ENCODE results near the gene OLFM1. TPM values are rescaled to one million over a fixed set of nuclear protein-coding genes. Genes with fewer than 3 reads are reported as not detected.

The OLFM1 gene
- total RNA-seq, 1 experiment from 2014 or later: 0.39 TPM

GRCh38 chr9:135130207-135130976, 42.9 kb downstream of the OLFM1 start:
- no peak for ATAC-seq
- Histone ChIP-seq H3K4me1 (ENCODE audit: control insufficient read depth, insufficient read depth, low read length) (no peaks in the 10 kb centered on the region), H3K4me3 (ENCODE audit: low read depth in 2 of 2, low read length in 2 of 2) (no peak overlapping the region), H3K27me3 (ENCODE audit: control insufficient read depth, insufficient read depth, low read length) (no peaks in the 10 kb centered on the region), H3K27ac (ENCODE audit: low read length) (no peak overlapping the region), H3K9me3 (ENCODE audit: control insufficient read depth, insufficient read depth, low read depth, low read length) (no peaks in the 10 kb centered on the region), H3K36me3 (ENCODE audit: control insufficient read depth, insufficient read depth, low read length) (no peaks in the 10 kb centered on the region)
- POLR2A ChIA-PET: no interaction called here
- no peak for TF ChIP-seq REST (IDR thresholded peaks at IDR 0.05; ENCODE audit: insufficient read depth in 1 of 2, low read depth in 2 of 2, low read length in 1 of 2)
- TF ChIP-seq TCF7L2 (IDR thresholded peaks at IDR 0.05; ENCODE audit: low read depth, low read length): no peak
- no peak for TF ChIP-seq POLR2AphosphoS5 (IDR thresholded peaks at IDR 0.05; ENCODE audit: low read depth, low read length)
- no peak for TF ChIP-seq SIN3A (IDR thresholded peaks at IDR 0.05; ENCODE audit: borderline replicate concordance, insufficient read depth, low read depth, low read length)
- no peak for TF ChIP-seq CTCF (IDR thresholded peaks at IDR 0.05)
- intact Hi-C loops (cut with micrococcal nuclease; ENCODE audit: unreplicated experiment): no loop called here
- CTCF ChIA-PET: no interaction called here
- no peak for DNase-seq (ENCODE audit: low read depth, low spot score)
- no TSS peak for BruUV-seq (replicated peaks)
- in situ Hi-C loops (cut with HindIII; ENCODE audit: low pct_unique_long_range_greater_than_20kb, low sequenced_read_pairs): no loop called here

GRCh38 chr9:135131488-135131887, 44.0 kb downstream of the OLFM1 start:
- Histone ChIP-seq H3K27ac (ENCODE audit: low read length) (no peak overlapping the region), H3K4me1 (ENCODE audit: control insufficient read depth, insufficient read depth, low read length) (no peaks in the 10 kb centered on the region), H3K9me3 (ENCODE audit: control insufficient read depth, insufficient read depth, low read depth, low read length) (no peaks in the 10 kb centered on the region), H3K4me3 (ENCODE audit: low read depth in 2 of 2, low read length in 2 of 2) (no peak overlapping the region), H3K27me3 (ENCODE audit: control insufficient read depth, insufficient read depth, low read length) (no peaks in the 10 kb centered on the region), H3K36me3 (ENCODE audit: control insufficient read depth, insufficient read depth, low read length) (no peaks in the 10 kb centered on the region)
- no TSS peak for BruUV-seq (replicated peaks)
- TF ChIP-seq TCF7L2 (IDR thresholded peaks at IDR 0.05; ENCODE audit: low read depth, low read length) (no peak), REST (IDR thresholded peaks at IDR 0.05; ENCODE audit: insufficient read depth in 1 of 2, low read depth in 2 of 2, low read length in 1 of 2) (no peak), POLR2AphosphoS5 (IDR thresholded peaks at IDR 0.05; ENCODE audit: low read depth, low read length) (no peak), CTCF (IDR thresholded peaks at IDR 0.05) (no peak), SIN3A (IDR thresholded peaks at IDR 0.05; ENCODE audit: borderline replicate concordance, insufficient read depth, low read depth, low read length) (no peak)
- intact Hi-C loops (cut with micrococcal nuclease; ENCODE audit: unreplicated experiment) (no loop called here), in situ Hi-C loops (cut with HindIII; ENCODE audit: low pct_unique_long_range_greater_than_20kb, low sequenced_read_pairs) (no loop called here)
- ChIA-PET POLR2A (no interaction called here), CTCF (no interaction called here)
- DNase-seq (ENCODE audit: low read depth, low spot score) (no peak), ATAC-seq (no peak)

Measured in Panc1 (cell line).